HG02981 (cell line): ENCODE data around the gene OR9Q2.
"Not testable (repeated sequence)": the region's sequence is repeated elsewhere in the genome, so short reads cannot be mapped to it uniquely, and the experiment has no call there.

ENCODE experiments used
- ATAC-seq: cut with Tn5 transposase; IDR thresholded peaks from one replicate; pipeline ENCODE4 v1.9.1; 2021; ENCODE audit warnings: mild to moderate bottlenecking, moderate library complexity; ENCODE audit not compliant: unreplicated experiment

OR9Q2 gene, protein sequence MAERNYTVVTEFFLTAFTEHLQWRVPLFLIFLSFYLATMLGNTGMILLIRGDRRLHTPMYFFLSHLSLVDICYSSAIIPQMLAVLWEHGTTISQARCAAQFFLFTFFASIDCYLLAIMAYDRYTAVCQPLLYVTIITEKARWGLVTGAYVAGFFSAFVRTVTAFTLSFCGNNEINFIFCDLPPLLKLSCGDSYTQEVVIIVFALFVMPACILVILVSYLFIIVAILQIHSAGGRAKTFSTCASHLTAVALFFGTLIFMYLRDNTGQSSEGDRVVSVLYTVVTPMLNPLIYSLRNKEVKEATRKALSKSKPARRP

DNA sequence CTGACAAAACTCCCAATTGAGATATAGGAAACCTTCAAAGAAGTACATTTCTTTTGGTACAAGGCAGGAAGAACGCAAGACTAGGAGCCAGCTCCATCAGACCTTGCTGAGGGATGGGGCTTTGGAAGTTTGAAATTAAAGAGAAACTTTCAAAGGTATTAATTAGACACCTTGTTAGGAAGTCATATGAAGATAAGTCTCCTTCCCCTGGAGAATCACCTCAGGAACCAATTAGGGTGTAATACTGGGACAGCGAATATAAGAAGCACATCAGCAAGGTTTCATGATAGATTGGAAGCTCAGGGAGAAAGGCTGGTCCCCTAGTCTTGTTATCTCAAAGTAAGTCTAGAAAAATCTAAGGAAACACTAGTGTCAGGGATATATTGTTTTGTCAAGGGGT, at the start of gene OR9Q2:
OR9Q2 (plus strand) TSS at position 301 of the 400 bp plus-strand sequence. CDS start 1,421 bp downstream, outside the sequence.
- ATAC-seq, result no peak

DNA sequence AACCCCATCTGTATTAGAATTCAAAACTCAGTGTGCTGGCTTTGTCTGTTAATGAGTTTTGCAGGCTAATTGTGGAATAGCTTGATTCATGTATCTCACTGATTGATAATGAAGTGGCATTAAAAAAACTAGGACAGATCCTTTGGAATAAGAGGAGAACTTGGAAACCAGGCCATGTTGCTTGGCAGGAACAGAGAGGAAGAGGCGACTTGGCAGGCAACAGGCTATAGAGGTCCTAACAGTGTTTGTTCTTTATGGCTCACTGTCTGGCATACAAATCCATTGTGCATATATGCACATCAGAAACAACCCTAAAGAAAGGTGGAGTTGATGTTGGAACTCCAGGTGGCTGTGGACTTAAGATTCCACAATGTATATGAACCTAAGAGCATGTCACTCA, 46.1 kb upstream of the OR9Q2 start:
- no peak for ATAC-seq

- no peak for ATAC-seq
Observed at GRCh38 chr11:58152781-58153180, 36.1 kb upstream of the OR9Q2 start.

GRCh38 chr11:58164389-58164788, 24.5 kb upstream of the OR9Q2 start:
- ATAC-seq, result no peak

DNA sequence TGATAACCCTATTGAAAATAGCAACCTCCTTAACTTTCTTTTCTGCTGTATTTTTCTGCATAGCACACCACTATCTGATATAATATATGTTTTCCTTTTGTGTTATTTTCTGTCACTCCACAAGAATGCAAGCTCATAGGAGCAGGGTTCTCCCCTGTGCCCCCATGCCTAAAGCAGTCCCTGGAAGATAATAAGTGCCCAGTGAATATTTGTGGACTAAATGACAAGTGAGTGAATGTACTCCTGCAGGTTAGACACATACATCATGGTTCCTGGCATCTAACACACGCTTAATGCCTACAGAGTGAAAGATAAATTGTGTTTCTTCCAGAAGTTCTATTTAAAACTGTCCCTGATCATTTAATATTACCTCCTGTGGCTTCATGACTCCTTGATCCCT, 23.9 kb upstream of the OR9Q2 start:
- ATAC-seq, result no peak

DNA sequence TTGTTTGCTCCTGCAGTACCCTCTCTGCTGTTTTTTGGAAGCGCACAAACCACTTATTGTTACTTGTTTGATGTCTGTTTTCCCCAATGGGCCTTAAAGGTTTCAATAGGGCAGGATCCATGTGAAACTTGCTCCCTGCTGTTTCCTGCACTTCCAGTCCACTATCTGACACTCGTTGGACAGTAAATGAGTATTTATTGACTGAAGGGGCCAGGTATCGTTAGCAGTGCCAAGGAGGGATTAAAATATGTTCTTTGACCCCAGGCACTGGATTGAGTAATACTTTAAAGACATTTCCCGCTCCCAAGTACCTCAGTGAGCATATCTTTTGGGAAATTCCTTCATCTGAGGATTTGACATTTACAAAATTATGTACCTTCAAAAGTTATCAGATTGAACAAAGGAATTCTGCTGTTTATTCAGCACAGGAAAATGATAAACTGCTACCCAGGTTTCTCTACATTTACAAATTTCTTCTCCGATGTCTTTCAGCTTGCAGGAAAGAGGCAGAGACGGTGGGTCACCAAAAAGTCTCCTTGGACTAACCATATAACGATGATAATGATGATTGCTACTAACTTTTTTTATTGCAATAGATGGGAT, 23.3 kb upstream of the OR9Q2 start:
- no peak for ATAC-seq

DNA sequence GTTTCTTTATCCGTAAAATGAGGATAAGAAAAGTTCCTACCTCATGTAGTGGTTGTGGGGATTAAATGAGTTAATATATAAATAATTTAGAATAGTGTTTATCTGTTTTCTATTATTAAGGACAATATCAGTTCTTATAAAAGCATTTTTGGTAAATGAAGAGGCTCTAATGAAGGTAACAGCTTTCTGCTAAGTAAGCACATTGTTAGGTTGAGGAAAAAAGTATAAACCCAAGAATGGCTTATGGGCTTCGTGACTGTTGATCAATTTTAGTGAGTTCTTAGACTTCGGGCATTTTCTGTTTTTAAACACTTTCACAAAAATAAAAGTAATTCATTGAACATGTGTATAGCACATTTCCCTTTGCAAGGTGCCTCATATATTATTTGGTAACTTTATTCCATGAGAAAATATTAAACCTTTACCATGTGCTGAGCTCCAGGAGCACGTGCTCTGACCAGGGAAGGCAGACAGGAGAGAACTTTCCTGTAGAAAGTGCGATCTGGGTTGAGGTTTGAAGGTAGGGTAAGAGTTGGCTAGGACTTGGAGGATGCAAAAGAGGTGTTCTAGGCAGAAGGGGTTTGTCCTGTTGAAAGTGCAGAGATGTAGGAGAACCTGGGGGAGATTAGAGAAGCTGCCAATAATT, 11.3 kb upstream of the OR9Q2 start:
- ATAC-seq, result no peak

DNA sequence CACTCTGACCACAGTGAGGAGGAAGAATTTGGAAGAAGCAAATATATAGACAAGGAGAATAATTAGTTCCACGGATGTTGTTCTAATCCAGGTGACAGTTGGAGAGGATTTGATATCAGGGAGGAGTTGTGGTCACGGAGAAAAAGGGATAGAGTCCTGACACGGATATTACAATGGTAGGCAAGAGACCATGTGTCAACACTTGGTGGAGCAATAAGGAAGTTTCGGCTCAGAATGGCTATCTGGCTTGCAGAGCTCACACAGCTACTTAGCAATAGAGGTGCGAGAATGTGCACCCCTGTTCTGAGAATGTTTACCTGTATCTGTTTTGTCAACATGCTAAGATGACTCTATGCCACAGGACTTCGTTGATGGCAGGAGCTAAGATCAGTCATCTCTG, 10.4 kb upstream of the OR9Q2 start:
- ATAC-seq, result no peak

DNA sequence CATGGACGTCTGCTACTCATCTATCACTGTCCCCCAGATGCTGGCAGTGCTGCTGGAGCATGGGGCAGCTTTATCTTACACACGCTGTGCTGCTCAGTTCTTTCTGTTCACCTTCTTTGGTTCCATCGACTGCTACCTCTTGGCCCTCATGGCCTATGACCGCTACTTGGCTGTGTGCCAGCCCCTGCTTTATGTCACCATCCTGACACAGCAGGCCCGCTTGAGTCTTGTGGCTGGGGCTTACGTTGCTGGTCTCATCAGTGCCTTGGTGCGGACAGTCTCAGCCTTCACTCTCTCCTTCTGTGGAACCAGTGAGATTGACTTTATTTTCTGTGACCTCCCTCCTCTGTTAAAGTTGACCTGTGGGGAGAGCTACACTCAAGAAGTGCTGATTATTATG, 9.2 kb upstream of the OR9Q2 start:
- no peak for ATAC-seq

DNA sequence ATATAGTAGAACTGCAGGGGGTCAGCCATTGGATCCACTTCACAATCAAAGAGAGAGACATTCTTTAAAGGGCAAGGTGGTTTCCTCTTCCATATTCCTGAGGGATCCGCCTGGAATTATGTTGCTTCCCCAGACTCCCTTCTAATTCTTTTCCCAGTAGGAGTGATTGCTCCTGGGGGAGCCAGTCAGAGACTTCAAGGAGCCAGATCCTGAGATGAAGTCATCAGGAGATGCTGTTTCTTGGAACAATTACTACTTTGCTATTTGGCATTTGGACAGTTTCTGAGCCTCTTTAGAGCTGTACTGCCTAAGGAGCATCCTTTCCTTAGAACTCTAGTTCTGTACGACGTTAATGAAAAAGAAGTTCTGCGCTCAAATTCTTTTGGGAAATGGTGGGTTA, 1.9 kb upstream of the OR9Q2 start:
- no peak for ATAC-seq

GRCh38 chr11:58192229-58192628, 3.4 kb downstream of the OR9Q2 start:
- no peak for ATAC-seq

GRCh38 chr11:58193391-58193790, 4.5 kb downstream of the OR9Q2 start:
- ATAC-seq, result no peak

DNA sequence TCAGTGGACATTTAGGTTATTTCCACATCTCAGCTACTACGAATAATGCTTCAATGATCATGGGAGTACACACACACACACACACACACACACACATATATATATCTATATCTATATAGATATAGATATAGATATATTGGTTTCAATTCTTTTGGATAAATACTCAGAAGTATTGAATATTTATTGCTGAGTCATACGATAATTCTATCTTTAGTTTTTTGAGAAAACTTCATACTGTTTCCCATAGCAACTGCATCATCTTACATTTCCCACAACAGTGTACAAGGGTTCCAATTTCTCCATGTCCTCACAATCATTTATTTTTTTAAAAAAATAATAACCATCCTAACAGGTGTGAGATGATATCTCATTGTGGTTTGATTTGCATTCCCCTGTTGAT, 7.1 kb downstream of the OR9Q2 start:
- no peak for ATAC-seq

GRCh38 chr11:58199271-58199670, 10.4 kb downstream of the OR9Q2 start:
- no peak for ATAC-seq

GRCh38 chr11:58204042-58204441, 15.2 kb downstream of the OR9Q2 start, which contains the start of gene OR1S2:
Gene OR1S2 (minus strand): TSS chr11:58204142. CDS start chr11:58204142, 0 bp downstream.
- no peak for ATAC-seq

DNA sequence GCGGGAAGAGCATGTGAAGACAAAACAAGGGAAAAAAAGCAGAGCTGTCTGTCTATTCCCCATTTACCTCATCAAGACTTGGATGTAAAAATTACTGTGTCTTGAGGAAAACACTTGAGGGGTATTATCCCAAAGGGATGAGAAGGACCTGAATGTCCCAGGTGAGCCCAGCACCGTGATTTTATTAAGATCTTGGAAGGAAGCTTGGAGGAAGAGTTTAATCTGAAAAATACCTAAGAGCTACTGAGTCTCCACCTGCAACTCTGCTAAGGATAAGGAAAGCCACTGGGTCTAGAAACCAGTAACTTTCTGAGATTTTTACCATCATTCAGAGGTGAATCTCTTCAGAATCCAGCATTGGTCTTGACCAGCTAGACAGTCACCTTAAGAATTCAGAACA, 23.6 kb downstream of the OR9Q2 start, which contains the start of gene OR1S1:
OR1S1 (plus strand) TSS at position 301 of the 400 bp plus-strand sequence.
- not testable (repeated sequence) for ATAC-seq

DNA sequence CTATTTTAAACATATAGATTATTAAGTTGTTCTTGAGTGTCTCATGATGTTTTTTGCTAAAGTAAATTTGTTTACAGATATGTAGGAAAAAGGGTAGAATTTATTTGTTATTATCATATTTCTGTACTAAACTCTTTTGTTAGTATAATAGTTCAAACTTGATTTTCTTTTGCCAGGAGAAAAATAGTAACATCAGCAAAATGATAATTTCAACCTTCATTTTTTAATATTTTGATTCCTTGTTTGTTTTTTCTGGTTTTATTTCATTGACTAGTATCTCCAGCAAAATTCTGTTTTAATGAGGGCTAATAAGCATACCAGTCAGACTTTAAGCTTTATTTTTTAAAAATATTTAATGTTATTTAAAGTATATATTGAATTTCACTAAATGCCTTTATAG, 27.6 kb downstream of the OR9Q2 start:
- ATAC-seq, result no peak

- no peak for ATAC-seq
Observed at GRCh38 chr11:58222721-58223120, 33.9 kb downstream of the OR9Q2 start.

DNA sequence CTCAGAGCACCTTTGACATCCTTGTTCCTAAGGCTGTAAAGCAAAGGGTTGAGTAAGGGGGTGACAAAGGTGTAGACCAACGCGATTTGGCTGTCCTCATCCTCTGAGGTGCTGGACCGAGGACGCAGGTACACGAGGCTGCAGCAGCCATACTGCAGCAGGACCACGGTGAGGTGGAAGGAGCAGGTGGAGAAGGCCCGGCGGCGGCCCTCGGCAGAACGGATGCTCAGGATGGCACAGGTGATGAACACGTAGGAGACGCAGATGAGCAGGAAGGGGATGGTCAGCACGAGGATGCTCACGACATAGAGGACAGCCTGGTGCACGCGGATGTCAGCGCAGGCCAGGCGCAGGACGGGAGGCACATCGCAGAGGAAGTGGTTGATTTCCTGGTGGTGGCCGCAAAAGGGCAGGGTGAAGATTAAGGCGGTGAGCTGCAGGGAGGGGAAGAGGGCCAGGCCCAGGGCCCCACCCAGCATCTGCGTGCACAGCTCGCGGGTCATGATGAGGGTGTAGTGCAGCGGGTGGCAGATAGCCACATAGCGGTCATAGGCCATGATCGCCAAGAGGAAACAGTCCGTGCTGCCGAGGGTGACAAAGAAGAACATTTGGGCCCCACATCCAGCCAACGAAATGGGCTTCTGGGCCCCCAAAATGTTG, 39.2 kb downstream of the OR9Q2 start:
- no peak for ATAC-seq
